ENCODE data around the gene TMEM109.

DNA sequence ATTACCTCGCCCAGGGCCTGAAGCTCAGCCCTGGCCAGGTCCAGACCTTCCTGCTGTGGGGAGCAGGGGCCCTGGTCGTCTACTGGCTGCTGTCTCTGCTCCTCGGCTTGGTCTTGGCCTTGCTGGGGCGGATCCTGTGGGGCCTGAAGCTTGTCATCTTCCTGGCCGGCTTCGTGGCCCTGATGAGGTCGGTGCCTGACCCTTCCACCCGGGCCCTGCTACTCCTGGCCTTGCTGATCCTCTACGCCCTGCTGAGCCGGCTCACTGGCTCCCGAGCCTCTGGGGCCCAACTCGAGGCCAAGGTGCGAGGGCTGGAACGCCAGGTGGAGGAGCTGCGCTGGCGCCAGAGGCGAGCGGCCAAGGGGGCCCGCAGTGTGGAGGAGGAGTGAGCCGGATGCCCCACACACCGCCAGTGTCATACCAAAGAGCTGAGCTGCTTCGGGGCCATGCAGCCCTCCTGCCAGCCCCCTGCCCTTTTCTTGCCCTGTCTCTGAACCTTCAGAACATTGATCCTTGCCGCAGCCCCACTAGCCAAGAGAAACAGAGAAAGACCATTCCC lies 7.9 kb downstream of the TMEM109 start:
- no peak for TF ChIP-seq BRF2 (IDR thresholded peaks at IDR 0.05; ENCODE audit: borderline replicate concordance, insufficient read depth, insufficient read length)
- TF ChIP-seq, protein P1, sequence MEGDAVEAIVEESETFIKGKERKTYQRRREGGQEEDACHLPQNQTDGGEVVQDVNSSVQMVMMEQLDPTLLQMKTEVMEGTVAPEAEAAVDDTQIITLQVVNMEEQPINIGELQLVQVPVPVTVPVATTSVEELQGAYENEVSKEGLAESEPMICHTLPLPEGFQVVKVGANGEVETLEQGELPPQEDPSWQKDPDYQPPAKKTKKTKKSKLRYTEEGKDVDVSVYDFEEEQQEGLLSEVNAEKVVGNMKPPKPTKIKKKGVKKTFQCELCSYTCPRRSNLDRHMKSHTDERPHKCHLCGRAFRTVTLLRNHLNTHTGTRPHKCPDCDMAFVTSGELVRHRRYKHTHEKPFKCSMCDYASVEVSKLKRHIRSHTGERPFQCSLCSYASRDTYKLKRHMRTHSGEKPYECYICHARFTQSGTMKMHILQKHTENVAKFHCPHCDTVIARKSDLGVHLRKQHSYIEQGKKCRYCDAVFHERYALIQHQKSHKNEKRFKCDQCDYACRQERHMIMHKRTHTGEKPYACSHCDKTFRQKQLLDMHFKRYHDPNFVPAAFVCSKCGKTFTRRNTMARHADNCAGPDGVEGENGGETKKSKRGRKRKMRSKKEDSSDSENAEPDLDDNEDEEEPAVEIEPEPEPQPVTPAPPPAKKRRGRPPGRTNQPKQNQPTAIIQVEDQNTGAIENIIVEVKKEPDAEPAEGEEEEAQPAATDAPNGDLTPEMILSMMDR (IDR thresholded peaks at IDR 0.05 in 2 of 3, conservative IDR thresholded peaks at IDR 0.05 in 1 of 3; ENCODE audit: insufficient read depth in 2 of 3, low read depth in 1 of 3, low read length in 3 of 3), result no peak
- no peak for TF ChIP-seq TBP (optimal IDR thresholded peaks at IDR 0.05; ENCODE audit: low read depth, low read length)
- no peak for TF ChIP-seq NONO (IDR thresholded peaks at IDR 0.05; ENCODE audit: low read depth in 2 of 2, low read length in 1 of 2)
- no peak for TF ChIP-seq RFX1 (IDR thresholded peaks at IDR 0.05)
- no peak for TF ChIP-seq MEF2A (IDR thresholded peaks at IDR 0.05; ENCODE audit: control insufficient read depth, low read depth, low read length)
- TF ChIP-seq EP300 (IDR thresholded peaks at IDR 0.05; ENCODE audit: low read length), result no peak
- no peak for TF ChIP-seq MAFK (IDR thresholded peaks at IDR 0.05; ENCODE audit: low read length)
- TF ChIP-seq ZNF274 (IDR thresholded peaks at IDR 0.05; ENCODE audit: borderline replicate concordance, low read depth, low read length), result no peak
- TF ChIP-seq MAFF (IDR thresholded peaks at IDR 0.05; ENCODE audit: low read length), result no peak
- TF ChIP-seq ELF4 (CRISPR knock-in tag; IDR thresholded peaks at IDR 0.05), result no peak
- TF ChIP-seq, protein P2, sequence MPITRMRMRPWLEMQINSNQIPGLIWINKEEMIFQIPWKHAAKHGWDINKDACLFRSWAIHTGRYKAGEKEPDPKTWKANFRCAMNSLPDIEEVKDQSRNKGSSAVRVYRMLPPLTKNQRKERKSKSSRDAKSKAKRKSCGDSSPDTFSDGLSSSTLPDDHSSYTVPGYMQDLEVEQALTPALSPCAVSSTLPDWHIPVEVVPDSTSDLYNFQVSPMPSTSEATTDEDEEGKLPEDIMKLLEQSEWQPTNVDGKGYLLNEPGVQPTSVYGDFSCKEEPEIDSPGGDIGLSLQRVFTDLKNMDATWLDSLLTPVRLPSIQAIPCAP (CRISPR knock-in tag; IDR thresholded peaks at IDR 0.05; ENCODE audit: borderline replicate concordance), result no peak
- no peak for TF ChIP-seq ZNF354B (CRISPR knock-in tag; IDR thresholded peaks at IDR 0.05)
- no peak for TF ChIP-seq RUNX1 (IDR thresholded peaks at IDR 0.05; ENCODE audit: low read depth)

All from K562 (cell line).